Measurements from ENCODE around the gene NEBL. TPM values are rescaled to one million over a fixed set of nuclear protein-coding genes. Genes with fewer than 3 reads are reported as not detected.
A peak's percentile ranks its signal among the peaks of the same experiment; 100 is the strongest.

NEBL gene
- total RNA-seq, 1 donor from 2014 or later = 0.74 TPM

DNA sequence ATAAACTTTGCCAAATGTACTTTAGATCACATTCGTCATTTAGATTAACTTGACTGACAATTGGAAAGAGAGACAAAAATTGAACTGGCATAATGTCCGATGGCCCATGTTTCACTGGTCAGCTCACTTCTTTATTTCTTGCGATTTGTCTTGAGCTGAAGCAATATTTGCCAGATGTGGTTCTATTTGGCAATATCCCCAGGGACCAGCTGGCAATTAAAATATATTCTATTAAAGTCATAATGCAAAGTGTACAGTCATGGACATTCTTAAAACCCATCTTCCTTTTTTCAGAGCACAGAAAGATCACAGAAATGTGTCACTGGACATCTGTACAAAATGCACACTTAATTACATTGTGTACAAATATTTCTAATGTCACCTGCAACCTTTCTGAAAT lies 26.3 kb downstream of the NEBL start:
- Mint-ChIP-seq H3K36me3 (ENCODE audit: unreplicated experiment) (no peaks in the 10 kb centered on the region), H3K4me1 (ENCODE audit: low read depth, unreplicated experiment) (no peaks in the 10 kb centered on the region), H3K4me3 (ENCODE audit: unreplicated experiment) (no peak overlapping the region), H3K9me3 (ENCODE audit: unreplicated experiment) (no peaks in the 10 kb centered on the region), H3K27me3 (ENCODE audit: unreplicated experiment) (no peaks in the 10 kb centered on the region), H3K27ac (ENCODE audit: unreplicated experiment) (no peak overlapping the region)
- DNase-seq = no peak
- TF ChIP-seq, protein P1, sequence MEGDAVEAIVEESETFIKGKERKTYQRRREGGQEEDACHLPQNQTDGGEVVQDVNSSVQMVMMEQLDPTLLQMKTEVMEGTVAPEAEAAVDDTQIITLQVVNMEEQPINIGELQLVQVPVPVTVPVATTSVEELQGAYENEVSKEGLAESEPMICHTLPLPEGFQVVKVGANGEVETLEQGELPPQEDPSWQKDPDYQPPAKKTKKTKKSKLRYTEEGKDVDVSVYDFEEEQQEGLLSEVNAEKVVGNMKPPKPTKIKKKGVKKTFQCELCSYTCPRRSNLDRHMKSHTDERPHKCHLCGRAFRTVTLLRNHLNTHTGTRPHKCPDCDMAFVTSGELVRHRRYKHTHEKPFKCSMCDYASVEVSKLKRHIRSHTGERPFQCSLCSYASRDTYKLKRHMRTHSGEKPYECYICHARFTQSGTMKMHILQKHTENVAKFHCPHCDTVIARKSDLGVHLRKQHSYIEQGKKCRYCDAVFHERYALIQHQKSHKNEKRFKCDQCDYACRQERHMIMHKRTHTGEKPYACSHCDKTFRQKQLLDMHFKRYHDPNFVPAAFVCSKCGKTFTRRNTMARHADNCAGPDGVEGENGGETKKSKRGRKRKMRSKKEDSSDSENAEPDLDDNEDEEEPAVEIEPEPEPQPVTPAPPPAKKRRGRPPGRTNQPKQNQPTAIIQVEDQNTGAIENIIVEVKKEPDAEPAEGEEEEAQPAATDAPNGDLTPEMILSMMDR (IDR thresholded peaks at IDR 0.05; ENCODE audit: partially characterized antibody, unreplicated experiment) = no peak

DNA sequence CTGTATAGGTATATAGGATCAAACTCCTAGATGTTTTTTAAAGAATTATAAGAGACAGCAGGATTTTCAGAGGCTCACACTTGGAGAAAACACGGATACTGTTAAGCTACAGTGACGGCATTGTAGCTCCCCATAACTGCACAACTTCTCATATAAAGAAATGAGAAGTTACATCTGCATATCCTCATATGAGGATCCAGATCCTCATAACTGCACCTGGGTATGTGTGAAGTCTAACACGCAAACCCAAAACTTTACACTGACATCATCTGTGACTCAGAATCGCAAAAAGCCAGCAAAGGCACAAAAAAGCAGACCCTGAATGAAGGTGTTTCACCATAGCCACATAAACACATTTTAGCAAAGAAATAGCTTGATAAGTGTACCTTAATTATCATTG lies 34.1 kb downstream of the NEBL start:
- Mint-ChIP-seq H3K27ac (ENCODE audit: unreplicated experiment) (no peak overlapping the region), H3K9me3 (ENCODE audit: unreplicated experiment) (peaks cover 2% of the 10 kb centered on the region), H3K4me1 (ENCODE audit: low read depth, unreplicated experiment) (no peaks in the 10 kb centered on the region), H3K4me3 (ENCODE audit: unreplicated experiment) (no peak overlapping the region), H3K36me3 (ENCODE audit: unreplicated experiment) (no peaks in the 10 kb centered on the region), H3K27me3 (ENCODE audit: unreplicated experiment) (no peaks in the 10 kb centered on the region)
- TF ChIP-seq, protein P1 (IDR thresholded peaks at IDR 0.05; ENCODE audit: partially characterized antibody, unreplicated experiment) = no peak
- no peak for DNase-seq

DNA sequence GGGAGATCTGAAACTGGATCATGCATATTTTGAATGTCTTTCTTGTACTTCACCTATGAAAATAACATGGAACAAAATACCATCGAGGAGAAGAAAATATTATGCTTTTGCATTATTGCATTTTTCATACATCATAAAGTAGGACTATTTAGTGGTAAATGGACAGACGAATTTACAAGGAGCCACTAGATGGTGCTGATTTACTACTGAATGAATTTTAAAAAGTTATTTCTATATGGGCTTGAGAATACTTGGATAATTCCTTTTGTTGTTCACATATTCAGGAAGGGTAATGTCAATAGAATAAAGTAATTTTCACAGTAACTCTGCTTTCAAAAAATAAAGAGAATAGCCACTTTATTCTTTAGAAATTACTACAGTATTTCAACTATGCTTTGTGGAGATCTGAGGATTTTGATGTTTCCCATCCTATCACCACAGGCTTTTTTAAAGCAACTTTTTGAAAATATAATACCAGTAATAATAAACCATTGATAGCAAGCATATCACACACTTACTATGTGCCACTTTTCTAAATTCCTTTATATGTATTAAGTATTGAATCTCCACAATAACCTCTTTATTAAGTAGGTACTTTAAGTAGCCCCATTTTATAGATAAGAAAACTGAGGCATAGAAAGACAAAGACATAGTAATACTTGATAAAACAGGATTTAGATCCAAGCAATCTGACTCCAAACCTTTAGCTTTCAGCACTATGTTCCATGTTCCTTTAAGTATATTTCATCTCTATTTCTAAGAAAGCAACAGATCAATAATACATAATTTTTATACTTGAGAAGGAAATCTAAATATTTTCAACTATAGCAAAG lies 38.6 kb downstream of the NEBL start:
- TF ChIP-seq, protein P1 (IDR thresholded peaks at IDR 0.05; ENCODE audit: partially characterized antibody, unreplicated experiment) = peak; percentile 53
- no peak overlapping the region for H3K27ac Mint-ChIP-seq (ENCODE audit: unreplicated experiment)
- H3K36me3 Mint-ChIP-seq (ENCODE audit: unreplicated experiment) = no peaks in the 10 kb centered on the region
- peaks cover 4% of the 10 kb centered on the region for H3K4me1 Mint-ChIP-seq (ENCODE audit: low read depth, unreplicated experiment)
- no peak for DNase-seq
- no peaks in the 10 kb centered on the region for H3K27me3 Mint-ChIP-seq (ENCODE audit: unreplicated experiment)
- no peak overlapping the region for H3K4me3 Mint-ChIP-seq (ENCODE audit: unreplicated experiment)
- H3K9me3 Mint-ChIP-seq (ENCODE audit: unreplicated experiment) = peaks cover 2% of the 10 kb centered on the region

DNA sequence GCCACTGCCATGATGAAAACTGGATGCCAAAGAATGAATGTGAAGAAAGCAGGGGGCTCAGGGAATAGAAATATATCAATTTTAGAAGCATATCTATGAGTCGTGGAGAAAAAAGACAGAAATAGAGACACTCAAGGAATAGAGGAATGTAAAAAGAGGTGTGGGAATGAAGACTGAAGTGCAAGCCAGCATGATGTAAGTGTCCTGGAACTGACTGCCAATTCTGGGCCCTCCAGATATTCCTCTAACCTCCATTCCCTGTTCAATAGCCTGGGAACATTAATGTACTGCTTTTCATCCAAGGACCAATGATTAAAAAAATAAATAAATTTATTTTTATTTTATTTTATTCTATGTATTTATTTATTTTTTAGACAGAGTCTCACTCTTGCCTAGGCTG lies 40.6 kb downstream of the NEBL start:
- Mint-ChIP-seq H3K27me3 (ENCODE audit: unreplicated experiment) (no peaks in the 10 kb centered on the region), H3K27ac (ENCODE audit: unreplicated experiment) (no peak overlapping the region), H3K4me3 (ENCODE audit: unreplicated experiment) (no peak overlapping the region), H3K36me3 (ENCODE audit: unreplicated experiment) (no peaks in the 10 kb centered on the region), H3K4me1 (ENCODE audit: low read depth, unreplicated experiment) (peaks cover 4% of the 10 kb centered on the region), H3K9me3 (ENCODE audit: unreplicated experiment) (peaks cover 2% of the 10 kb centered on the region)
- no peak for DNase-seq
- TF ChIP-seq, protein P1 (IDR thresholded peaks at IDR 0.05; ENCODE audit: partially characterized antibody, unreplicated experiment) = no peak

DNA sequence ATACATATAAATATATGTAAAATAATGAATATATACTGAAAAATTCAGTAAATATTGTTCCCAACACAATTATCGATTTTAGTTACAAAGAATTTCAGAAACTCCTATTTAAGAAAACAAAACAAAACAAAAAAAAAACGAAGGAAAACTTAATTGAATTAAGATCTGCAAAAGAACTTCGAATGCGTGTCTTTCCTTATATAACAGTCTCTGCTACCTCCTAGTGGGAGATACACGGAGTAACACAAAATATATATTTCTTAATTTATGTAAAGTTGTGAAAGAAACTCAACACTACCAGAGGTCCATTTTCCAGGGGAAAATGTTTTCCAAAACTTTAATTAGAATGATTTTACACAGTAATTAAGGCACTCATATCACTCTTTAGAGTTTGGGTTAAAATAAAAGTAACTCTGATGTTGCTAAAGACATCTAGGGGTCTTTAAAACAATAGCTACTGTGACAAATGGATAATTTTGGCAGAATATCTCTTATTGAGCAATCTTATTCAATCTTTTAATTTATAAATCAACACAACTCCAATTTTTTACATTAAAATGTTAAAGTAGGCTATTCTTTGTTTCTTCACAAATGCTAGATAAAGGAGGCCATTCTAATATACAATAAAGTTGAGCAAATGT lies 41.6 kb downstream of the NEBL start:
- no peaks in the 10 kb centered on the region for H3K36me3 Mint-ChIP-seq (ENCODE audit: unreplicated experiment)
- H3K27me3 Mint-ChIP-seq (ENCODE audit: unreplicated experiment) = no peaks in the 10 kb centered on the region
- DNase-seq = no peak
- TF ChIP-seq, protein P1 (IDR thresholded peaks at IDR 0.05; ENCODE audit: partially characterized antibody, unreplicated experiment) = peak; percentile 67
- no peak overlapping the region for H3K4me3 Mint-ChIP-seq (ENCODE audit: unreplicated experiment)
- H3K4me1 Mint-ChIP-seq (ENCODE audit: low read depth, unreplicated experiment) = peaks cover 4% of the 10 kb centered on the region
- H3K9me3 Mint-ChIP-seq (ENCODE audit: unreplicated experiment) = no peaks in the 10 kb centered on the region
- no peak overlapping the region for H3K27ac Mint-ChIP-seq (ENCODE audit: unreplicated experiment)

Measured in glutamatergic neuron (in vitro differentiated cells).